Activated naive CD4-positive, alpha-beta T cell treated with anti-CD3 and anti-CD28 coated beads, Interleukin-2, amount 50 U/mL, for 16 hours (primary cell): ENCODE measurements around the gene GAS7.
"Not testable (repeated sequence)": the region's sequence is repeated elsewhere in the genome, so short reads cannot be mapped to it uniquely, and the experiment has no call there.

Source experiments
- DNase-seq: peaks from one replicate; pipeline ENCODE4 v3.0.0-alpha.2; 2020

The GAS7 gene

DNA sequence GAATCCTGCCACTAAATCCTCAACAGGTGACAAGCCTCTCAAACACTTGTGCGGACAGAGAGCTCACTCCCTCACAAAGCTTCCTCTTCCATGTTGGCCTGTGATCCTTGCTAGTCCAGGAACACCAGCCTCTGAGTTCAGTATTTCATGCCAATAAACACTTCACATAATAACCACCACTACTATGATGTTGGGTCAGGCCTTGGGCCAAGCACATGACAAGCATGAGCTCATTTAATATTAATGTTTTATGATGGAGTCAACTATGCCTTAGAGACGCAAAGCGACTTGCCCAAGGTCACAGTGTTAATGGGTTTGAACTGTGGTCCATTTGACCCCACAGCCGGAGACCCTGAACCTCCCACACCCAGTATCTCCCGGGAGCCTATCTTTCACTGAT lies 129.1 kb downstream of the GAS7 start:
- no peak for DNase-seq

DNA sequence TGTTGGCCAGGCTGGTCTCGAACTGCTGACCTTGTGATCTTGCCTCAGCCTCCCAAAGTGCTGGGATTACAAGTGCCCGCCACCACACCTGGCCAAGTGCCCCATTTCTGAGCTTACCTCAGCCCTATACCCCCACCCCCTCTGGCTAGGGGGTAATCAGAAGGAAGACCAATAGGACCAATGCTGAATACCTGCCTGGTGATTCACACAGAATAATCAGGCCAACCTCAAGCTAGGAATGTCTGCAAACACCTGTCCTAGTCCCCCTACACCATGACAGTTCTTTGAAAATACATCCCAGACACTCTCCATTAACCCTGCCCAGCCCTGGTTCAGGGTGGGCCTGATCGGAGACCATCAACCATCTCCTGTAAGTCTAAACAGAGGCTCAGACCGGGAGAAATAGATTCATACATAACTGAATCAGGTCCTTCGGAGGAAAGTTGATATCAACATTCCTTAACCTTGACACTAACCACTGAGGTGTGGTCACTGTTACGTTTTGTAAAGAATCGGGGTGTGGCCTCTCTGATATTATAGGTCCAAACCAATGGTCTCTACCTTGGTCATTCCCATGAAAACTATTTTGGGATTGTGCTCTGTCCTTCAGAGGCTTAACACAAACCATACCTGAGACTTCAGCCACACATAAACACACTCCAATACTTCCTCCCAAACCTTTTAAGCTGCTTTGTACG lies 130.8 kb downstream of the GAS7 start:
- no peak for DNase-seq

DNA sequence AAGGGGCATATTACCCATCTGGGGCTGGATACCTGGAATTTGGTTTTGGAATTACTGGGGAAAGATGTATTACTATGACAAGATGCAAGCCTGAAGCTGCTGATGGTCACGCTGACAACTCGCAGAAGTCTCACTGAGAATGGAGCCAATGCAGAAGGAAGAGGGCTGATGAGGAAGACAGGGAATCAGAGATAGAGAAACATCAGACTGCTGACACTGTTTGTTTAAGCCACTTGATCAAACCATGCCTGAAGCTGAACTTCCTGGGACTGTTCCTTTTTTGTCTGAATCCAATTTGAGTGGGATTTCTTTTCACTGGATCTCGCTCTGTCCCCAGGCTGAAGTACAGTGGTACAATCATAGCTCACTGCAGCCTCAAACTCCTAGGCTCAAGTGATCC lies 133.9 kb downstream of the GAS7 start:
- no peak for DNase-seq

DNA sequence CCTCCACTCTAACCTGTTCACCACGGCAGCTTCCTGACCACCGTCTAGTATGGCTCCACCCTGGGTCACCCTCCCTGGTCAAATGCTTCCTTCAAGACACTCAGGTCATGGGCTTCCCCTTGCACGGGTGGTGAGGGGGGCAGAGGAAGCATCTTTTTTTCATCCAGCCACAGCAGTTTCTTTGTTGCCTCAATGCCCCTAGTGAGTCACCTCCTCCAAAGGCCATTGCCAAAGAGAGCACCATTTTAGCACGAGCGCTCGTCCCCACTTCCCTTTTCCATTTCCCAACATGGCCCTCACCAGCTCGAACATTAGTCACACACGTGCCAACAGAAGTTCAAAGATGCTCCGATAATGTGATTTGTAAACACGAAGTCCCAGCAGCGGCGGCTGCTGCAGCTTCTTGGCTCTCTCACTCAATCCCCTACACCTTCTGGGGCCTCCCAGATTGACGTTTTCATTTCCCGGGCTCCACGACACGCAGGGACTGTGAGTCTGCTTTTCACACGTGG lies 134.6 kb downstream of the GAS7 start:
- no peak for DNase-seq

DNA sequence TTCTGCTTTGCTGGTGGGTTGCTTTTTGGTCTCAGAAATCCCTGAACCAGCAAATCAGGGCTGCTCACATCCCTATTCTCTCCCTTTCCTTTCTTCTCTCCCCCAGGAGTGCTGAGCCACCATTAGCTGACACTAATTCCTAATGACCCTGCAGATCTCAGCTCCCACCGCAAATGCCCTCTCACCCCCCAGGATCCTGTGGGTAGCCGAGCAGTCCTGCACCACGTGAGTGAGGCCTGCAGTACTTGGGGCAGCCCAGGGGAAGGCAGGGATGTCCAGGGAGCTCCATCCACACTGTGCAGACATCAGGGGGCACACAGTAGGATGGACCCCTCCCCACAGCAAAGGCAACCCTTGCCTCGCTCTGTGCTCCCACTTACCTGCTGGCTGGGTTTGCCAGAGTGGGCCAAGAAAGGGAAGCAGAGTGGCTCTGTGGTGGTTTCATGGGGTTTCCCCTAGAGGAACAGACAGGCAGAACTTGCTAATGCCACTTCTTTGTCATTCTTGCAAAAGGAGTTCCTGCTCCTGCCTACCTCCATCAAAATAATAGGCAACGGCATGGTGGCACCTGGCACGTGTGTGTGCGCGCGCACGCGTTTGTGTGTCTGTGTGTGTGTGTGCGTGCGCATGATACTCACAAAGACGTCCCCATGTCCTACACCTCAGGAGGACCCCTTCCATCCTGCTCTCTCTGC lies 135.6 kb downstream of the GAS7 start:
- DNase-seq, result no peak

DNA sequence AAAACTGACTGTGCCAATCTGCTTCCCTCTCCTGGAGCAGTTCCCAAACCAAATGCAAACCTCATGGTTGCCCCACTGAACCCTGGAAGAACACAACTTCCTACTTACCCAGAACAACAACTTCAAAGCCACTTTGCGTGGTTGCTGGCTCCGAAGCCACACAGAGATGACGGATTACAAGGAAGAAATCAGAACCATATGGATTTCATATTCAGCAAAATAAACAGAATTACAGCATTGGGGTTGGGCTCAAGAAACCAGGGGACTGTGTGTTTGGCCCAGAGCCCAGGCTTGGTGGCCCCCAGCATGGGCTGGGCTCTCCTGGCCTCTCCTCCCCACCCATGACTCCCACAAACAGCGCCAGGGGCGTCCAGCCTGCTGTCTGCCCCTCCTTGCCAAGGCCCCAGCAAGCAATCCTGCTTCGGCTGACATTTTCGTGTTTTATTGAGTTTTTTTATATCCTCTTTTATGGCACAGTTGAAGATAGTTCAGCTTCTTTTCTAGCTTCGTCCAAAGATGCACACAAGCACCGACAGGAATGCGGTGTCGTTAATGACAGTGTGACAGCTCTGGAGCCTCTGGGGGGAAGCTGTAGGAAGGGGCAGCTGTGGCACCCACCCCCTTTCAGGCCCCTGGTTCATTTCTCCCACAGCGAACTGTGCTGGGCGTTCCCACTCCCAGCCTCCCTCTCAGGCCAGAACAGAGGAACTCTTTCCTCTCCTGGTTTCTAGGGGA lies 137.1 kb downstream of the GAS7 start:
- DNase-seq, result no peak

DNA sequence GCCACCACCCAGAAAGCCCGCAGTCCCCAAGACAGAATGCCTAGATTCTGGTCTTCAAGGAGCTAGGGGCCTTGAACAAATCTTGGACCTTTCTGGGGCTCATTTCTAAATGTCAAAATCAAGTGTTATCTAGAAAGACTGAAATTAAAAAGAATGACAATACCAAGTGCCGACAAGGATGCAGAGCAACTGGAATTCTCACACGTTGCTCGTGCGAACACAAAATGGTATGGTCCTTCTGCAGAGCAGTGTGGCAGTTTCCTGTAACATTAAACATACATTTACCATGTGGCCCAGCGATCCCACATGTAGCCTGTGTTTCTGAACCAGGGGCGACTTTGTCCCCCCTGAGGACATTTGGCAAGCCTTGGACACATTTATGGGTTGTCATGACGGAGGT lies 137.9 kb downstream of the GAS7 start:
- DNase-seq, result no peak

DNA sequence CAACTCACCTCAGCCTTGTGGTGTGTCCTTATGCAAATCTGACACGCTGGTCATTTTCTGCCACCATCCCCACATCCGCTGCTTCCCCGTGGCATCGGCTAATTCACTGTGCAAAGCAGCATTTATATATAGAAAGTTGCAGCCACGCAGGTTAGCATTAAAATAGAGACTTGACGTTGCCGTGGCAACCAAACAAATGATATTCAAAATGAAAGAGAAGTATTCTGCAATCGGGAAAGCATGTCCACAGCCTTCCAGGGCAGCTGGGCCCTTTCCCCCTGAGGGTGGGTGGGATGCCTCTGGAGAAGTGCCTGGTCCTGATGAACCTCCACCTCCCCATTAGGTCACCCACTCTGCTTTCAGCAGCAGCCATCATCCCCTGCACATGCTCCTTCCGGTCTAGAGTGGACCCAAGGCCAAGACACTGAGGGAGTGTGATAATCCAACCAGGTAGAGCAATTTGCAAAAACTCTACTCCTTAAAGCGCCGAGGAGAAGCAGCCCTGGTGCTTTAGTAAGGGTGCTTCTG lies 138.7 kb downstream of the GAS7 start:
- DNase-seq, result no peak

DNA sequence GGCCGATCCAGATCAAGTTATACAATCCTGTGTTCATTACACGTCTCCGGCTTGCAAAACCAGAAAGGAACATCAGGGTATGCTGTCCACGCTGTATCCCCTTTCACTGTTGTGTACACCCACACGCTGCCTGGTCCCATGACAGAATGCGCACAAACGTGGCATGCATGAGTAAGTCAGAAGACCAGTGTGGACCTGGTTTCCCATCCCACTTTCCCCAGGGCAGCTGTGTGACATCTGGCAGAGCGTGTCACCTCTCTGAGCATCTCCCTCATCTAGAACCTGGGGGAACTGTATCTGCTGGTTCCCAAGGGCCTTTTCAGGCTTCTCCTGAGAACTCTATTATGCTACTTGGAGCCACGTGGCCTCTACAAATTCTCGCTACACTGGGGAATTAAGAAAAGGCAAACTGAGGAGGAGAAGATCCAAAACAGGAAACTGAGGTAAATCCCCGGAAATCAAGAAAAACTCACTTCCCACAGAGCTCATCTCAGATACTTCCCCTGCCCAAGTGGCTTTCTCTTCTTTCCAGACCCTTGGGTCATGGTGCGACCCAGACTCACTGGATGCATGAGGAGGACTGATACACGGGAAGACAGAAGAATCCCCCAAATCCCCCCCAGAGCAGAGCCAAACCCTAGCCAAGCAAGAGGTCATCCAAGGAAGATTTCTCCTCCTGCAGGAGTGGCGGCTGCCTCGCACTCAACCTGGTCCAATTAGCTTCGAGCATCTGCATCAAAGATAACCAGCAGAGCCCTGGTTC lies 139.3 kb downstream of the GAS7 start:
- no peak for DNase-seq

DNA sequence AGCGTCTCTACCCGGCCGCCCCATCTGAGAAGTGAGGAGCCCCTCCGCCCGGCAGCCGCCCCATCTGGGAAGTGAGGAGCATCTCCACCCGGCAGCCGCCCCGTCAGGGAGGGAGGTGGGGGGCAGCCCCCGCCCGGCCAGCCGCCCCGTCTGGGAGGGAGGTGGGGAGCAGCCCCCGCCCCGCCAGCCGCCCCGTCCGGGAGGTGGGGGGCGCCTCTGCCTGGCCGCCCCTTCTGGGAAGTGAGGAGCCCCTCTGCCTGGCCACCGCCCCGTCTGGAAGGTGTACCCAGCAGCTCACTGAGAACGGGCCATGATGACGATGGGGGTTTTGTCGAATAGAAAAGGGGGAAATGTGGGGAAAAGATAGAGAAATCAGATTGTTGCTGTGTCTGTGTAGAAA lies 140.9 kb downstream of the GAS7 start:
- DNase-seq, result not testable (repeated sequence)

DNA sequence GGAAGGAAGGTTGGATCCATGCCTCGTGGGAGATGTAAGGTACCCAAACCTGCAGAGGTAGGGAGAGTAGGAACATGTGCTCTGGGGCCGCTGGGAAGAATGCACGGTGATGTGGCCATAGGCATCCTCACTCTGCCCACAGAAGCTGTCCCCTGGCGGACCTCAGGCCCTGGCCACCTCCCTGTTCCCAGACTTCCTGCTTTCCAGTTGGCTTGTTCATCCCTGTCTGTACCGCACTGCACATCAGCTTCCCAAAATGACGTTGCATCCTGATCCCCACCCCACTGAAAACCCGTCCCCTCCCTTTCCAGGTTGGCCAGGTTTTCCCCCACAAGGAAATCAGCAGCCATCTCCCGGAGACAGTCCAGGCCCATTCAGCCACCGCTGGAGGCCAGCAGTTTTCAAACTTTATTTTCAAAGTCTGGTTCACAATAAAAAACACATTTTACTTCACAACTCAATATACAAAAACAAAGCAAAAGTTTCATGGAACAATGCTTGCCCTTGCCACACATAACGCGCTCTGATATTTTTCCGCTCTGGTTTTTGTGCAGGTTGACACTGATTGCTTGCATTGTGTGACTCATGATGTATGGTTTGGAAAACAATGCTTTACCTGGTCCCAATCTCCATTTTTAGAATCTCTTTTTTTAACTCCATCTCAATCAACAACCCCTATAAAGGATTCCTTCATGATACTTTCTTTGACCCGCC lies 143.0 kb downstream of the GAS7 start:
- DNase-seq, result no peak

DNA sequence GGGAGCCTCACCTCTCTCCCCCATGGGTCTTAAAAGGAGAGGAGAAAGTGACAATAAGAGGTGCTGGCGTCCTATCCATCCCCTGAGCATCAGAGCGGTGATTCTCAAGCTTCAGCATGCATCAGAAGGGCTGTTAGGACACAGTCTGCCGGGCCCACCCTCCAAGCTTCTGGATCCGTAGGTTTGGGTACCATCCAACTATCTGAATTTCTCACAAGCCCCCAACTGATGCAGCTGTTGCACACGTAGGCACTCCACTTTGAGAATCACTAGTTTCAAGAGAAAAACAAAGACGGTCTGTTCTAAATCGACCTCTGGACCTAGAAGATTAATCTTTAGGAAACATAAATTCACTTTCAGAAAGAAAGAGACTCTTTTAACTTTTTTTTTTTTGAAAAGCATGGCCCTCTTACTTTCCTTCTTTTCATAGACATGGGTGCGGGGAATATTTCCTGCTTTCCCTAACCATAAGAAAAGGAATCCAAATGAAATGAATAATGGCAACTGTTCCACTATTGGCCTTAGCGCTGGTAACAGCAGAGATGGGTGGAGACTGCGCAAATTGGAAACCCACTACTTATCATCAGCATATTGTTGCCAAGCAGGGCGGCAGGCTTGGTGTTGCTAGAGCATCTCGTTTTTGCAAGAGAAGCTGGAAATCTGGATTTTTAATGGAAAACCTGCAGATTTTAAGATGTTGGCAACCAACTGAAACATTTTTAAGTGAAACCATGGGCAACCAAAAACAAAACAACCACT lies 144.4 kb downstream of the GAS7 start:
- no peak for DNase-seq

DNA sequence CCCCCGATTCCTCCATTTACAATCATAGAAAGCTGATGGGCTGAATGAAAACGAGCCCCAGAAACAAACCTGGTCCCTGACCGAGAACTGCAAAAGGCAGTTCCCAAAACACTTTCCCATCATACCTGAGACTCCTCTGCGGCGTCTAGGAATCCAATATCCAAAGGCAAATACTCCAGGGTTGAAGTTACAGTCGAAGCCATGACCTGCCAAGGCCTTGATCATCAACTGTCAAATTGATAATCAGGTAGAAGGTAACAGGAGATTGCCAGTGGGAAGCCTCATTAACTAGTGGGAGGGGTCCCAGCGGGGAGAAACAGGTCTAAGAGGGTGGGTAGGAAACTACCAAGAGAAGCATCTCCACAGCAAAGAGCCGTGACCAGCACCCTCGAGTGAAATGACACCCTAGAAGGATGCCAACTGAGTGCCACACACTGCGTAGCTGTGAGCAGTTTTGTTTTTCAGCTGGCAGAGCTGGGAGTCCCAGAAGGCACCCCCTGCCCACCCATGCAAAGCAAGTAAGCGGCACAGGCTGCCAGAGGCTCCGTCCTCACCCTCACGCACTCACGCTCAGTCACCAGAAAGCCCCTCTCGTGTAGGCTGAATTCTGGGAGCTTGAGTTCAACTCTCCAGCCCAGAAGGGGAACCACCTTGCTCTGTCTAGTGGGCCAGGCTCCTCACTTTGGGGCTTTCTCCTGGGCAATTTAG lies 146.1 kb downstream of the GAS7 start:
- DNase-seq, result no peak

DNA sequence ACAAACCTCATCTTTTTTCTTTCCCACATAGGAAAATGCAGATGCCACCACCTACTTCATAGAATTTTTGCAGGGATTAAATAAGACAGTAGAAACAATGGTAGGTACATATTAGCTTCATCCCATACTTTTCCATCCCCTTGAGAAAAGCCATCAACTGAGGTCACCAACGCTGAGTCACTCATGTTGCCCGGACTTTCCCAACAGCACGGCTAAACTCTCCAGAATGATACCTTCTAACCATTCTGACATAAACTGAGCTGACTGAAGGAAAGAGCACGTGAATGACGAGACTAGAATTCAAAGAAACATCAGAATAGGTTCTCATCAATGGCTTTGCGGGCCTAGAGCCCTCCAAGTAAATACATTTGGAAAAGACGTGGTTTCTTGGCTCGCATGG lies 147.3 kb downstream of the GAS7 start:
- no peak for DNase-seq

DNA sequence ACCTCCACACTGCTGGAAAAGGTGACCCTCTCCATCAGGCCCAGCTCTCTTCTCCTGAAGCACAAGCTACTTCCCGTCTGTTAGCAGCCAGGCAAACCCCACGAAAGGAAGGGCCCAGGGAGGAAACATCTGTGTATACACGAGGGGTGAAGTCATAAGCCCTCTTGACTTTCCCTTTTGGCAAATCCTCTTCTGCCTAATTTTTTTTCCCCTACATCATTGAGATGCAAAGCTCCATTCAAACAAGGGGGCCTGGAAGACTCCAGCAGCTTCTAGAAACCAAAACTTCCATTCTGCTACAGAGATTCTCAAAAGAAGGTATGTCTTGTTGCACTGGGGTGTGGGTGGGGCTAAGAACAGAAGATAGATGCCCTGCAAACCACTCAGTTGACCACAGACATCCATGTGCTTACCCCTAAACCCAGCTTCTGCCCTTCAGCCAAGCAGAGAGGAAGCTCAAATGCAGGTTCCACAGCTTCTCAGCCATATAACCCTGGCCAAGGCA lies 147.8 kb downstream of the GAS7 start:
- no peak for DNase-seq

DNA sequence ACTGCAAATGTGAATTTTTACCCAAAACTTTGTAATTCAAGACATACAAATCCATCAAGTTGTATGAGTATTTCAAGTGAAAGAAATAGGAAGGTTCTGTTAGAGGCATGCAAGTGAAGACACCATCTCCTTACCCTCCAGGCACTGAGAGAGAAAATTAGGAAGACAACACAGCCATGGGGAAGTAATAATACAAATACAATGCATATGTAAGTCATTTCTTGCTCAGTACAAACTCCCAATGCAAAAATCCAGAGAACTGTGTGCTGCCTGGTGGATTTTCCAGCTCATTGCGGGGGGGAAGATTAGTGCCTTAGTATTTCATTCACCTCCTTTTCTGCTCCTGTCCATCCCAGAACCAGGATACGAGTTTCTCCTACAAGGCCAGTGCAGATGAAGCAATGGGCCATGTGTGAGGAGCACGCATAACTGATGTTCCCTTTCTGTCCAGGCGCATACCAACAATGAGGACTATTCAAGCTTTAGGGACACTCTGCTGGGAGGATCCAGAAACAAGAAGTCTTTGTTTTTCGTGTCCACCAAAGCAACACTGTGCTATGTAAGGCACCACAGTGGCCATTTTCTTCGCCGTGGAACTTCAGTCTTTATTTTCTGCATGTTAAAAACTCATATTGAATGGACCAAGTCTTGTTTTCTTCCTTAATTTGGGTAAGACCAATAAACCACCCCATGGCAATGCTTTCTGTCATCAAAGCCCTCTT lies 149.6 kb downstream of the GAS7 start:
- DNase-seq, result no peak

DNA sequence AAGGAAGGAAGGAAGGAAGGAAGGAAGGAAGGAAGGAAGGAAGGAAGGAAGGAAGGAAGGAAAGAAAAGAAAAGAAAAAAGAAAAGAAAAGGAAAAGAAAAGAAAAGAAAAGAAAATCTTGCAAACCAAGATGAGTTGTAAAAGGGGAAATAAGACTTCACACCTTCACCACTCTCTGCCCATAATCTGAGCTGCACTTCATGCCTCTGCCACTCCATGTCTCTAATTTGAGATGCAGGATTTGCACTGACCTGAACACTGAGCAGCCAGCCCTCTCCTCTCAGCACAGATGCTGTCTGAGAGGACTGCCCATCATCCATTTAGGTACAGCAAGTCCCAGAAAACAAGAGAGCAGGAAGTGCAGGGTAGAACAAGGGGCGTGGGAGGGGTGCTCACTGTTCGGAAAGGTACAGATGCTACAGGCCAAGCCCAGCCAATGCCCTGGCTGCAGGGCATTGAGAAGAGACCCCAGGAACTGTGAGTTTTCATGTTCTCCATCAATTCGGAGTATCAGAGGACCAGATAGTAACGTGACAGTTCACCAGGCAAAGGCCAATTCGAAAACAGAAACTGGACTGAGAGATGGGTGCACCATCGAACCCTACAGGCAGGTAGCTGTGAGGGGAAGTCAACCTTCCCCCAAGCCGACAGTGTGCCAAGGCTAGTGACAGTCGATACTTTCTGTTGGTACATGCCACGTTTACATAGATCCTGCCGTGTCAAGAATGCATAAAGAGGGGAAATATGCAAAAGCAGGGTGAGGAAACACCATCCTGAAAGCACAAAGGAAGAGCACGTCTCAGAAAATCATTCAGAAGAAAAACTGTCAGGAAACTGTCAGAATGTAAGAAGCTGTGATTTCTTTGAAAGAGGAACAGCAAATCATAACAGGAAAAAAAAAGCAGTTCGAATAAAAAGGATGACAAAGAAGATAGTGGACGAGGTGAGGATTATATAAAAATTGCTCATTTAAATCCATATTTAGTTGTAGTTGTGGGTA lies 151.3 kb downstream of the GAS7 start:
- DNase-seq, result no peak

DNA sequence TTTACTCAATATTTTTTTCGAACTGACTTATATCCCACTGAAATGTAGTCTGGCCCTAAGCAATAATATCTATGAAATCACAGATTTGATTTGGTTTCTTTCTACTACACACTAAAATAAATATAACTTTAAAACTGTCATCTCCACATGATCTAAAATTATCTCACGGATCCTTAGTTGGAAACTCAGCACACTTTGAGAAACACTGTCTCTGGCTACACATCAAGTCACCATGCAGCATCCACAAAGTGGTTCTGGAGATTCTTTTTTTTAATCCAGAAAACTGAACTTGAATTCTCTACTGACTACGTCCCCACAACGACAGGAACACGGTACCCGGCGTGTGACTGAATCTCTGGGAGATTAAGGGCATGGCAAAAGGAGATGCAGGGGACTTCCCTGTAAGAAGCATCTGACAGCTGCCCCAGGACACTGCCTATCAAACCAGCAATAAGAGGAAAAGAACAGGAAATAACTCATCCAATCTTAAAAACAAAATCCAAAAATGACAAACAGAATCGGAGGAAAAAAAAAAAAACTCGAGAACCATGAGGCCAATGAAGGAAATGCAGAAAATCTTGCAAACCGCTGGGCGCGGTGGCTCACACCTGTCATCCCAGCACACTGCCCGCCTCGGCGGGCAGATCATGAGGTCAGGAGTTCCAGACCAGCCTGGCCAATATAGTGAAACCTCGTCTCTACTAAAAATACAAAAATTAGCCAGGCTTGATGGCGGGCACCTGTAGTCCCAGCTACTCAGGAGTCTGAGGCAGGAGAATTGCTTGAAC lies 152.3 kb downstream of the GAS7 start:
- DNase-seq, result no peak
